Stimulated activated CD4-positive, alpha-beta T cell treated with anti-CD3 and anti-CD28 coated beads, Interleukin-12 subunit alpha, Interleukin-12 subunit beta, amount 100 ng/mL, for 4 hours (primary cell): ENCODE measurements around the gene SVIL.
"Not testable (repeated sequence)": the region's sequence is repeated elsewhere in the genome, so short reads cannot be mapped to it uniquely, and the experiment has no call there.

Experiments
- DNase-seq: peaks from one replicate; pipeline ENCODE4 v3.0.0-alpha.2; 2020

SVIL gene

DNA sequence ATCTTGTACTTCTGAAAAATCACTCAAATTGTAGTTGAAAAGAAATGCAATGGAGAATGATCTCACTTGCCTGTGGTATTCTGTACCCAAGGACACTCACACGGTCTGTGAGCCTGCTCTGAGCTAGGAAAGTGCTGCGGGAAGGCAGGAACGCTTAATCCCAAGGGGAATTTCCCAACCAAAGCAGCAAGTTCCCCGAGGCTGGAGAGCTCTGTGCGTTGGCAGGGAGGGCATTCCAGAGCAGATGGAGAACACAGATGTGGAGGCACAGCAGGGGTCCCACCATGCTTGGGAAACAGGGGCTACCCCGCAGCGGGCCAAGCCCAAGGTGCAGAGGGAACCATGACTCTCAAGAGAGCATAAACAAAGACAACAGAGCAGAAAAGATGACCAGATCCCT, 13.6 kb downstream of the SVIL start:
- DNase-seq = no peak

DNA sequence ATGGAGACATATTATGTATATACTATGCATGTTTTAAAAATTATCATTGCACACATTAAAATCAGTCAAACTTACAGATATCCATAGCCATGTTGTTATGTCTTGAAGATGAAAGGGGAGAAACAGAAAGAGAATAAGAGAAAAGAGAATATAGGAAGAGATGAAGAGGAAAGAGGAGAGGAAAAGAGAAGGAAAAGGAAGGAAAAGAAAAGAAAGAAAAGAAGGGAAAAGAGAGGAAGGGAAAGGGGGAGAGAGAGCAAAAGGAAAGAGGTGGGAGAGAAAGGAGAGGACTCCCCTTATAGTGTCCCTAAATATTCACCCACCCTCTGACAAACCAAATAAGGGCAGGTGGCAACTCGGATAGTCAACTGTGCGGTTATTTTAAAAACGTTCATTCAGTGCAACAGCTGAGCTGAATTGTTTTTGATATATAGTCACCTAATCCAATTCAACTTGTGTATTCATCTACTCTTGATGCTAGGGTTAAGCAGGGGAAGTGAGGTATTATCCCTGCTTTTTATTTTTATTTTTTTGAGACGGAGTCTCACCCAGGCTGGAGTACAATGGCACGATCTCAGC, 14.6 kb downstream of the SVIL start:
- DNase-seq = no peak

DNA sequence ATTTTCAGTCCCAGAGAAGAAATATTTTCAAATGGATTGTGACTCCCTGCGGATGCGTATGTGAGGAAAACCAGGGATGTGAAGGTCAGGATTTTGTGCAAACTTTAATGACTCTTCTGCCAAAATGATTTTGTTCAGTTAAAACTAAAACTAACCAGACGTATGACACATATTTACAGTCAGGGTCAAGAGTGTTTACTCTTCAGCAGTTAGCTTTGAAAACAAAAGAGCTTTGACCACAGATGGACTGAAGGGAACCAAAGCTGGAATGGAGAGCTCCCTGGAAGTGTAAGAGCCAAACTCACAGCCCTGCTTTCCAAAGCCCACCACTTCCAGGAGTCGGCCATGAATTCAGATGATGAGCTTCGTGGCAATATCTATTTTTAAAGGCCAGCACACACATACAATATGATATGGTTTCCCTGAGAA, 15.5 kb downstream of the SVIL start:
- DNase-seq = no peak

DNA sequence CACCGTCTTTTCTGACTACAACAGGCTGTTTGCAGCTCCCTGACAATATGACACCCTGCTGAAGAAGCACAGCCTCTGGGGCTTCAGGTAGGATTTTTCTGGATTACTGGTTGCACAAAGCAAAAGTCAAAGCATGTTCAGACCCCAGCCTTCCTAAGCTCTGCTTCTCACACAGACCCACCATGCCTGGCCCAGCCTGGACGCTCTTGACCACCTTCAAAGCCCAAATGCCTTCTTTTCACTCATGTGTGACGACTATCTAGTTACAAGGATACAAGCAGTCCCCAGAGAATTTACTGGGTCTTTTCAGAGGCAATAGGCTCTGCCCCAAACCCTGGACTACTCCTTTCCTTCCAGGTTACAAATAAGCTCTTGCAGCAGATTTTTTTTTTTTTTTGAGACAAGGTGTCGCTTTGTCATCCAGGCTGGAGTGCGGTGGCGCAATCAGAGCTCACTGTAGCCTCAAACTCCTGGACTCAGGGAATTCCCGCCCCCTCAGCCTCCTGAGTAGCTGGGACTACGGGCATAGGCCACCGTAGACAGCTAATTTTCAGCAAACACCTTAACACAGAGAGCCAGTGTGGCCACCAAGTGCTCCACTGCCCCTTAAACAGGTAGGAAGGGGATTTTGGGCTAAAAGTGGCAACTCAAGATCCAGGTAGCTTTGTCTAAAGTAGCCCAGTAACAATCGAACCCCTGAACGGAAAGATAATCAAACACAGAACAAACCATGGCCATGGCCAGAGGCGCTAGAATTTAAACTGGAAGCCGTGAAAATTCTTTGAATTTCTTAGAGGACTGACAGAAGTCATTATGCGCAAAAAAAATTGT, 16.2 kb downstream of the SVIL start:
- DNase-seq = no peak

DNA sequence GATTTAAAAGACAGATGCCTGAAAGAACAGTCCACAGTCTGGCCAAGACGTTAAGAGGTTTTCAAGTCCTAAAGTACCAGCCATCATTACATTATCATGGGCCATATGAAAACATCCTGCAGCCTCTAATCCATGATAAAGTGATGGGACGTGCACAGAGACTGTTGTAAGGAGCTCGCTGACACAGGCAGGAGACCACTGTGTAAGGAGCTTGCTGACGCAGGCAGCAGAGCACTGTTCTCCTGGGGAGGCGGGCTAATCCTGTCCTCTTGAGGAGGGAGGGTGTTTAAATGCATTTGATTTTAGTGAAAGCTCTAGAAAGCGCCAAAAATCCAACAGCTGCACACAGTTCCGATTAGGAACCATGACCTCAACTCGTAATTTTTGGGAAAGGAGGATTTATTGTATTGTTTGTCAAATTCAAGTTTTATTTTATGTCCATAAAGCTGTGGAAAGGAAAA, 16.9 kb downstream of the SVIL start:
- no peak for DNase-seq

DNA sequence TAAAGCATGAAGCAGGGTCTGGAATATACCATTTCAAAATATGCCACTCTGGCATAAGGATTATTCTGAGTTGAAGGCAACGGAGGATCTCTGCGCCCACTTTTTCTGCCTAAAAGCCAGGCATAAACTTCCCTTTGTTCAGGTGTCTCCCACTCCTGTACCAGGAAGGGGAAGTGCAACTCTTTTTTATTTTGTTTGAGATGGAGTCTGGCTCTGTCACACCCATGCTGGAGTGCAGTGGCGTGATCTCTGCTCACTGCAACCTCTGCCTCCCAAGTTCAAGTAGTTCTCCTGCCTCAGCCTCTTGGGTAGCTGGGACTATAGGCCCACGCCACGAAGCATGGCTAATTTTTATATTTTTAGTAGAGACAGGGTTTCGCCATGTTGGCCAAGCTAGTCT, 18.2 kb downstream of the SVIL start:
- DNase-seq = no peak

DNA sequence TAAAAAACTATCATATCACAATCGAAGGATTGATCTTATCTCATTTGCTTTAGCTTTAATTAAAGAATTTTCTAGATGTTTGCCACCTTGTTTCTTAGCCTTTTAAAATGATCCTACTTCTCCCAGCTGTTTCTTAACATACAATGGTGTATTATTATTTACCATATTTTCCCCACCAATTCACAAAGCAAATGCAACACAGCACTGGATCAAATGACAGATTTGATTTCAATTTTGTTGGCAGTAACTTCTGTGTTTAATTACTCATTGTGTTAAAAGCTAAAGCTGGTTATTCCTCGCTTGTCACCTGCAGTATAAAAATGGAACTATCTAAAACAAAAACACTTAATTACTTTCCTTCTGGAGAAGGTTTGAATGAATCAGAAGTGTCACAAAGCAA, 19.6 kb downstream of the SVIL start:
- DNase-seq = no peak

DNA sequence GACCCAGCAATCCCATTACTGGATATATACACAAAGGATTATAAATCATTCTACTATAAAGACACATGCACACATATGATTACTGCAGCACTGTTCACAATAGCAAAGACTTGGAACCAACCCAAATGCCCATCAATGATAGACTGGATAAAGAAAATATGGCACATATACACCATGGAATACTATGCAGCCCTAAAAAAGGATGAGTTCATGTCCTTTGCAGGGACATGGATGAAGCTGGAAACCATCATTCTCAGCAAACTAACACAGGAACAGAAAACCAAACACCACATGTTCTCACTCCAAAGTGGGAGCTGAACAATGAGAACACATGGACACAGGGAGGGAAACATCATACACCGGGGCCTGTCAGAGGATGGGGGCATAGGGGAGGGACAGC, 20.5 kb downstream of the SVIL start:
- not testable (repeated sequence) for DNase-seq

DNA sequence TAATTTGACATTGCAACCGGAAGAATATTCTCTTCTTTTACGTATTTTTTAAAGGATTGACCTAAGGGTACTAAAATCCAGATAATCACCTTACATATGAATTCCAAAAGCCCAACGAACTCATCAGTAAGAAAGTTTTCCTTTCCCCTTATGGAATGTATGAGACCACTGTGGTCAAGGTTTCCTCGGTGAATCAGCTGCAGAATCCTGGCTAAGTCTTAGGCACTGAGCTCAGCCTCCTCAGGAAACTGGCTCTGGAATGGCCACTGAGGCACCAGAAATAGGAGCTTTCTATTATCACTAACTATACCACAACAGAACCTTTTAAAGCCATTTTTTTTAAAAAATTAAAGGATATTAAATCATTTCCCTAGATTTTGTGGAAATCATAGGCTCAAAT, 21.0 kb downstream of the SVIL start:
- no peak for DNase-seq

DNA sequence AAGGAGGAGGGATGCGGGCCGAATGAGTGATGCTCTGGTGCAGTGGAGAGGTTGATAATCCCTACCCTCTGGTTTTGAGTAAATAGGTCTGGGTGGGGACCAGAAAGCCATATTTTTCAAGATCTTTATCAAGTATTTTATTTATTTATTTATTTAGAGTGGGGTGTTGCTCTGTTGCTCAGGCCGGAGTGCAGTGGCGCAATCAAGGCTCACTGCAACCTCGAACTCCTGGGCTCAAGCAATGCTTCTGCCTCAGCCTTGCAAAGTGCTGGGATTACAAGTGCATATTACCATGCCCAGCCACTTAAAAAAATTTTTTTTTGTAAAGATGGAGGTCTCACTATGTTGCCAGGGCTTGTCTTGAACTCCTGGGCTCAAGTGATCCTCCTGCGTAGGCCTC, 21.6 kb downstream of the SVIL start:
- no peak for DNase-seq

DNA sequence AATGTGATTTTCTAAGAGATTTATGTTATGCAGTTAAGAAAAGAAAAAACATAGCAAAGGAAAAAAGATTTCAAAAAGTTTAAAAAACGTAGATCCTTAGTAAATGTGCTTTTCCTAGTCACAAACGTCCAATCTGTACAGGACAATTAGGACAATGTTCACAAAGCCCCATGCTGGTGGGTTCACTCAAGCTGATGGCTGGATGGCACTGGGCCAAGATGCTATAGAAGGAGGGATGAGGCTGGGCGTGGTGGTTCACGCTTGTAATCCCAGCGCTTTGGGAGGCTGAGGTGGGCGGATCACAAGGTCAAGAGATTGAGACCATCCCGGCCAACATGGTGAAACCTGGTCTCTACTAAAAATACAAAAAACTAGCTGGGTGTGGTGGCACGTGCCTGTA, 22.1 kb downstream of the SVIL start:
- DNase-seq = no peak

DNA sequence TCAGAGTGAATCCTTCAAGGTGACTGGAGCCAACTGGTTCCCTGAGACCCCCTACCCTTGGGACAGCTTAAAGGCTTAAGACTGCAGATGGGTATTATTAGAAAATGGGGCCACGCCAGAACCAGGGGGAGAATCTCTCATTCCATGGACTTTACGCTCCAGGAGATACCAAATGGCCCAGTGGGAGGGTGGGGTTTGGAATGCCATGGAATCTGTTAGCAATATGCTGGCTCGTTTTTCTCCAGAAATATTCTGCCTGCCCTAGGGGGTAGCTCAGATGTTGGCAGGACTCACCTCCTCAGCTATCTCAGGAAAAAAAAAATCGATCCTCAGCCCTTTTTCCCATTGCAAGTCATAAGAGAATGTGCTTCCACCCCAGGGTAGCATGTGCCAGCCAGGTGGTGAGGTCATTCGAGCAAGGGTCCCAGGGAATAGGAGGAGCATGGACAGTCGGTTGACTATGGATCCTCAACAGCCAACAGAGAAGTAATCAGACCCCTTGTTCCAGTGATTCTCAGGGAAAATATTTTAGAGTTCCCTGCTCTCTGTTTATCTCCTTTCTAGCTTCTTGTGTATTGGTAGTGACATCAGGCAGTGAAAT, 22.9 kb downstream of the SVIL start:
- no peak for DNase-seq

DNA sequence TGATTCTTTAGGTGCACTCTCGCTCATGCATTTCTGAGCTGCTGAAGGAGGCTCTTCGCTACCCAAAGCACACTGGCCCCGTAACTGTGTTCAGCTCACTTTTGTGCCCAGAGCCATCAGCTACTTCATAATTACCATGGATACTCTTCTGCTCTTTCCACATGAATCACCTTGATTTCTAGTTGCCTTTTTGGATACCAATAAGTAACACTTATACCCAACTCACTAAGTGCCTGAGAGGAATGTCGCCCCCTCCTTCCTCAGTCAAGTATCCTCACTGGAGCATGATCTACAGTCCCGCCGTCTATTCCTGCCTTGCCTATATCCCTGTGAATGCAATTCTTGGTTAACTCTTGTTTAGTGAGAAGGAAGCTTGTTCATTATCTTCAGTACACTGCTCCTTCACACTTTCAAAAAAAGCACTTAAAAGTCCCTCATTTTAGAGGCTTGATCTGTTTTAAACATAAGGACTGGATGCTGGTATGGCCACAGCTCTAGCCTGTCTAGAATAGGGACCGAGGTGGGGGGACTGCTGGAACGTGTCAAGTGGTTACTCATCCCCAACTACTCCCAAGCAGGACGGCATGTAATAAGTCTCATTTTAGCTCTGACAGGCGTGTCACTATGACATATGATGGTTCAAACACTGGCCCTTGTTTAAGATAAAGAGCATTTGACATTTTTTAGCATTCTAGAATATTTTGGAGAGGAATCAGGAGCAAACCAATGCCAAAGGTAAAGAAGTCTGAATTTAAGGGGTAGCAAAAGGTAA, 23.7 kb downstream of the SVIL start:
- no peak for DNase-seq

DNA sequence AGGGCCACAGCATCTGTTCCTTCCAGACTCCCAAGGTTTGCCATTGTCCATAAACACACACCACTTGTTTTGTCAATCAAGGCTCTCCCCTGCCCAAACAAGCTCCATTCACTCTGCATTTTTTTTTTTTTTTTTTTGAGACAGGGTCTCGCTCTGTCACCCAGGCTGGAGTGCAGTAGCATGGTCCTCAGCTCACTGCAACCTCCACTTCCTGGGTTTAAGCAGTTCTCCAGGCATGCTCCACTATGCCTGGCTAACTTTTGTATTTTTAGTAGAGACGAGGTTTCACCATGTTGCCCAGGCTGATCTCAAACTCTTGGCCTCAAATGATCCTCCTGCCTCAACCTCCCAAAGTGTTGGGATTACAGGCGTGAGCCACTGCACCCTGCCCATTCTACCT, 24.4 kb downstream of the SVIL start:
- DNase-seq = not testable (repeated sequence)

DNA sequence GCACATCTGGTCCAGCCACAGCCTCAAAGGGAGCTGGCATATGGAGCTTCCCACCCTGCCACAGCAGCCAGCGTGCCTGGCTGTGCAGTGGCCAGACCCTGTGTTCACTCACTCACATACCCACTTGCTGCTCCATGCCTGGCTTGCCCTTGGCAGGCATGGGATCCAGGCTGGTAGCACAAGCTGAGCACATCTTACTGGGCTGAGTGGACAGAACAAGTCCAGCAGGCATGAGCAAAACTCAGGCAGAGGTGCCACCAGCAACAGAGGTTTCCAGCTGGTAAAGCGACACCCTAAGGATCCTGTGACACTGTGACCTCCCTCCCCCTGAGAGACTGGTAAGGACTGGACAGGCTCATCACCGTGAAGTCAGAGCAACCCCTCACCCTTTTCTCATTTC, 25.1 kb downstream of the SVIL start:
- no peak for DNase-seq

DNA sequence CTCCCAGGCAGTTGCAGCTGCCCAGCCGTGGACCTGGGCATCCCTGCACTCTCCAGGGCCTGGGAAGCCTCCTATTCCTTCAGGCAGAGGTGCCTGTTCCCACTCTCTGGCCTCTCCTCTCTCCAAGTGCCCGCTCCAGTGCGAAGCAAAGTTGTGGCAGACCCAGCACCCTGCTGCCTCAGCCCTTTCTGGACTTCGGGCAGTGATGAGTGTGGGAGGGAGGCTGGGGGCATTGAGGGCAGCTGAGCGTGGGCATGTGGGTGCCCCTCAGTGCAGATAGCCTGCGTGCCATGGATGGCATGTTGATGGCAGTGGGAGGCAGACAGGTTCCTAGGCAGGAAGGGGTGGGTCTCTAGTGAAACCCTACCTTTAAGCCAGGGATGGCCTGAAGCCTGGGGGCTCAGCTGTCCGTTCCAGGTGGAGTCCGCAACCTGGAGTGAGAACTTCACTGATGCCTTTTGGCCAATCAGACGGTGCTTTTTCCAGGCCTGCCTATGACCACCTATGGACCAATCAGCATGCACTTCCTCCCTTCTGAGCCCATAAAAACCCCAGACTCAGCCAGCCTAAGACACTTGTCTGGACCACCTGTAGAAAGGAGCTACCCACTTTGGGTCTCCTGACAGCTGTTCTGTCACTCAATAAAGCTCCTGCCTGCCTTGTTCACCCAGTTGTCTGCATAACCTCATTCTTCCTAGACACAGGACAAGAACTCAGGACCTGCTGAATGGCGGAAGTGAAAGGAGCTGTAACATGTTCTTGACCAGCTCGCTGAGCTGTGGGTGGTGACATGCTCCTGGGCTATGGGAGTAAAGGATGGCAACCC, 26.1 kb downstream of the SVIL start:
- no peak for DNase-seq

DNA sequence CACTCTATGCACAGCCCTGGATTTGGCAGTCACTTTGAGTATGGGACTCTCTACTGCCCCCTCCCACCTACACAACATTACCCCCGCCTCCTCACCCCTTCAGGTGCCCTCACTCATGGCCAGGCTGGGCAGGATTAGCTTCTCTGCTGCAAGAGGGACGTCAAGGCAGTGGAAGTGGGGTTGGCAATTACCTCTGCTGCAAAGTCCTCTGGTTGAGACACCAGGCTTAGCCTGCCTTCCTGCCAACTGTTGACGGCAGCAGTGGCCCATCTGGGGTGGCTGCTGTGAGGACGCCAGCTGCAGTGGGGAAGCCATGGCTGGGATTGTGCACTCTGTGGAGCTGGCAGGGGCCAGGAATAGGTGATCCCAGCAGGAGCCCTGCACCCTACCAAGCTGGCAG, 26.7 kb downstream of the SVIL start:
- no peak for DNase-seq

DNA sequence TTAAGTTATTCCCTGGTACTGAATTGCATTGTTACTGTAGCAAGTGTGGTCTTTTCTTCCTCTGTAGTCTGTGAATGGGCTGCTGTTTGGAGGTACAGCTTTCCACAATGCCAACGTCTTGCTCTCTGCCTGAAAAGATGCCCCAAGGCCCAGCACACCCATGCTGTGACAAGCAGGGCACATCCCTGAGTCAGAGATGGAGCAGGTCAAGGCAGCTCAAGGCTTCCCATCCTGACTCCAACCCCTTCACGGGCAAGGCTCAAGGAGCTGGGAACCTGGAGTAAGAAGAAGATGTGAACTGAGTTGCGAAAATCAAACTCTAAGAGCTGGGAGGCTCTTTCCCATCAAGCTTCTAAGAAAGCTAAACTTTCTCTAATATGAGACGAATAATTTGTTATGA, 27.2 kb downstream of the SVIL start:
- no peak for DNase-seq

DNA sequence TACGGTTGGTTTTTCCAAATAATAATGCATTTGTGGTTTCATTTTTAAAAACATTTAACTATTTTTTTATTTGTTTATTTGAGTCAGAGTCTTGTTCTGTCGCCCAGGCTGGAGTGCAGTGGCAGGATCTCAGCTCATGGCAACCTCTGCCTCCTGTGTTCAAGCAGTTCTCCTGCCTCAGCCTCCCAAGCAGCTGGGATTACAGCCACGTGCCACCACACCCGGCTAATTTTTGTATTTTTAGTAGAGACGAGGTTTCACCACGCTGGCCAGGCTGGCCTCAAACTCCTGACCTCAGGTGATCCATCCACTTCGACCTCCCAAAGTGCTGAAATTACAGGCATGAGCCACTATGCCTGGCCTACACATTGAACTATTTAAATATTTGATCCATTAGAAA, 28.1 kb downstream of the SVIL start:
- not testable (repeated sequence) for DNase-seq

DNA sequence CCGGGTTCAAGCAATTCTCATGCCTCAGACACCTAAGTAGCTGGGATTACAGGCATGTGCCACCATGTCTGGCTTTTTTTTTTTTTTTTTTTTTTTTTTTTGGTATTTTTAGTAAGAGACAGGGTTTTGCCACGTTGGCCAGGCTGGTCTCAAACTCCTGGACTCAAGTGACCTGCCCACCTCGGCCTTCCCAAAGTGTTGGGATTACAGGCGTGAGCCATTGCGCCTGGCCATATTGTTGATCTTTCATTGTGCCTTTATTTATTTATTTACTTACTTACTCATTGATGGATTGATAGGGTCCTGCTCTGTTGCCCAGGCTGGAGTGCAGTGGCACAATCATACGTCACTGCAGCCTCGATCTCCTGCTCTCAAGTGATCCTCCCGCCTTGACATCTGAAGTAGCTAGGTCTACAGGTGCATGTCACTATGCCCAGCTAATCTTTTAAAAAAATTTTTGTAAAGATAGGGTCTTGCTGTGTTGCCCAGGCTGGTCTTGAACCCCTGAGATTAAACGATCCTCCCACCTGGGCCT, 30.4 kb downstream of the SVIL start:
- DNase-seq = no peak

DNA sequence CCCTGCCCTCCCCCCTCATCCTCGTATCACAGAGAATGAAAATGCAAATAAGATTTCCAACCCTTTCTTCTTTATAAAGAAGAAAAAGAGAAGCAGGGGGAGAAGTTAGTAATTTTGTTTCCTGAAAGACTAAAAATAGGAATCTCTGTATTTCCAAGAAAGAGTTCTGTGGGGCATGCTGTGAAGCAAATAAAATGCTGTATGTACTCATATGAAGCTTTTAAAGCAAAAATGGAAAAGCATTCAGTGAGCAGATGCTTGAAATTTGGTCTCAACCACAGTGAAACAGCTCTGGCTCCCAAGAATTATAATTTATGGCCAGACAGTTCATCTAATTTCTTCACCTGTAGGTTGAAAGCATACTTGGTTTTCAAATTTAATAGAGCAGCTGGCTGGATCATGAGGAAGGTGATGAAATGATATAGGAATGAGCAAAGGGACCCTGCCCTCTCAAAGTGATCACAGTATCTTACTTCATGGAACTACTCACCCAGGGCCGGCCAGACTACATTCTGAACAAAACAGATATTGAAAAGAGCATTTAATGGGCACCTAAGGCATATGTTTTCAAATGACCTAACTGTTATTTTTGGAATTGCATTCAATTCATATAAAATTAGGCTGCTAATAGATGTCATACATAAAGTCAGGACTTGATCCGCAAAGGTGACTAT, 31.4 kb downstream of the SVIL start:
- DNase-seq = no peak

DNA sequence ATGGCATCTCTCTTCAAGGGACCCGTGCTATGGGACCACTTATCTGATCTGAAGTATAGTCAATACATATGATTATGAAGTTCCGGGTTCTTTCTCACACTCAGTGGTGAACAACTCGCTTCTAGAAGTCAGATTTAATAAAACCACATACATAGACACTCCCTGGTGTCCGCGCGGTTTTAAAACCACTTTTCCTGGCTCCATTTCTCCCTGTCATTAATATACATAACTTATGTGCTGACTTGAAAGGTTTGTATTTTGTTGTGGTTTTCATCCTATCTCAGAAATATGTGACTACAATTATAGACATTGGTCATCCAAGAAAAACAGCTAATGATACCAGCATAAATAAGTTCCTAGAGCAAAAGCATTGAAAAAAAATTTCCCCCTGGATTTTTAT, 34.0 kb downstream of the SVIL start:
- no peak for DNase-seq
